Measurements from ENCODE around the gene UBL7. TPM values are rescaled to one million over a fixed set of nuclear protein-coding genes. Genes with fewer than 3 reads are reported as not detected.

Gene UBL7
- total and polyA plus RNA-seq, 2 donors (not counting 1 experiment from before 2014, with no cell fraction given), result 44.4 to 73.9 TPM

GRCh38 chr15:74409225-74409624 lies 51.7 kb downstream of the UBL7 start:
- ChIA-PET CTCF (interaction anchor here (1.3 to 1.5 kb wide), 3 partner anchors 25 to 30 kb away, joined by 3 to 5 read pairs (median 5); no protein-coding TSS in a partner anchor), POLR2A (interaction anchor here (0.7 kb wide), 1 partner anchor 25 kb away, joined by 9 read pairs; no protein-coding TSS in a partner anchor)
- H3K9me3 Mint-ChIP-seq (ENCODE audit: insufficient read depth), result no peaks in the 10 kb centered on the region
- Histone ChIP-seq H3K9me3 (ENCODE audit: control extremely low read depth in 1 of 3, control insufficient read depth in 2 of 3, insufficient read depth in 1 of 3, low read length in 2 of 3) (no peaks in the 10 kb centered on the region), H3K27ac (ENCODE audit: low read length in 2 of 2) (no peak overlapping the region), H3K4me1 (ENCODE audit: control insufficient read depth in 2 of 2, insufficient read depth in 2 of 2, low read length in 2 of 2) (peaks cover 17 to 38% of the 10 kb centered on the region in 2 donors), H3K36me3 (replicated peaks in 1 of 2; ENCODE audit: control extremely low read depth in 1 of 2, control insufficient read depth in 1 of 2, extremely low read depth in 1 of 2, insufficient read depth in 2 of 2, low read length in 1 of 2) (peaks cover 0 to 44% of the 10 kb centered on the region in 2 experiments), H3K79me2 (ENCODE audit: control insufficient read depth, insufficient read depth, low read length) (peaks cover 5% of the 10 kb centered on the region), H3K9ac (ENCODE audit: low read length) (no peak overlapping the region), H3K4me3 (ENCODE audit: control extremely low read depth in 1 of 5, extremely low read depth in 1 of 5, insufficient read depth in 1 of 5, low read depth in 2 of 5, low read length in 4 of 5) (no peak overlapping the region), H2AFZ (ENCODE audit: insufficient read depth, low read depth, low read length, poor library complexity, severe bottlenecking) (no peak overlapping the region), H3K4me2 (replicated peaks; ENCODE audit: low read depth, low read length, poor library complexity, severe bottlenecking) (no peak overlapping the region), H4K20me1 (ENCODE audit: control insufficient read depth, insufficient read depth, low read length, poor library complexity, severe bottlenecking) (peaks cover 7% of the 10 kb centered on the region), H3K27me3 (replicated peaks in 1 of 4; ENCODE audit: control extremely low read depth in 1 of 4, control insufficient read depth in 3 of 4, insufficient read depth in 4 of 4, low read length in 3 of 4) (no peaks in the 10 kb centered on the region)
- ATAC-seq (ENCODE audit: low read depth) (no peak), DNase-seq (no peak)
- intact Hi-C loops (cut with micrococcal nuclease), result no loop called here
- 98% methylated on average over 4 of the region's 7 CpGs for WGBS (ENCODE audit: insufficient coverage)
- no peaks in the 10 kb centered on the region for H3K27me3 Mint-ChIP-seq
- H3K4me1 Mint-ChIP-seq, result peaks cover 42% of the 10 kb centered on the region
- H3K27ac Mint-ChIP-seq, result no peak overlapping the region
- H3K4me3 Mint-ChIP-seq, result no peak overlapping the region
- TF ChIP-seq EZH2 (IDR thresholded peaks at IDR 0.05; ENCODE audit: borderline replicate concordance, insufficient read depth, low read depth, low read length, poor library complexity, severe bottlenecking) (no peak), CTCF (IDR thresholded peaks at IDR 0.05) (no peak)

GRCh38 chr15:74408815-74409214 lies 52.1 kb downstream of the UBL7 start:
- Histone ChIP-seq H3K4me2 (replicated peaks; ENCODE audit: low read depth, low read length, poor library complexity, severe bottlenecking) (no peak overlapping the region), H3K4me1 (ENCODE audit: control insufficient read depth in 2 of 2, insufficient read depth in 2 of 2, low read length in 2 of 2) (peaks cover 22 to 42% of the 10 kb centered on the region in 2 donors), H3K79me2 (ENCODE audit: control insufficient read depth, insufficient read depth, low read length) (peaks cover under 1% of the 10 kb centered on the region), H3K27me3 (replicated peaks in 1 of 4; ENCODE audit: control extremely low read depth in 1 of 4, control insufficient read depth in 3 of 4, insufficient read depth in 4 of 4, low read length in 3 of 4) (no peaks in the 10 kb centered on the region), H2AFZ (ENCODE audit: insufficient read depth, low read depth, low read length, poor library complexity, severe bottlenecking) (no peak overlapping the region), H3K27ac (ENCODE audit: low read length in 2 of 2) (no peak overlapping the region), H3K4me3 (ENCODE audit: control extremely low read depth in 1 of 5, extremely low read depth in 1 of 5, insufficient read depth in 1 of 5, low read depth in 2 of 5, low read length in 4 of 5) (no peak overlapping the region), H3K9ac (ENCODE audit: low read length) (no peak overlapping the region), H3K9me3 (ENCODE audit: control extremely low read depth in 1 of 3, control insufficient read depth in 2 of 3, insufficient read depth in 1 of 3, low read length in 2 of 3) (no peaks in the 10 kb centered on the region), H4K20me1 (ENCODE audit: control insufficient read depth, insufficient read depth, low read length, poor library complexity, severe bottlenecking) (peaks cover 7% of the 10 kb centered on the region), H3K36me3 (replicated peaks in 1 of 2; ENCODE audit: control extremely low read depth in 1 of 2, control insufficient read depth in 1 of 2, extremely low read depth in 1 of 2, insufficient read depth in 2 of 2, low read length in 1 of 2) (peaks cover 0 to 40% of the 10 kb centered on the region in 2 experiments)
- intact Hi-C loops (cut with micrococcal nuclease), result no loop called here
- TF ChIP-seq CTCF (IDR thresholded peaks at IDR 0.05) (no peak), EZH2 (IDR thresholded peaks at IDR 0.05; ENCODE audit: borderline replicate concordance, insufficient read depth, low read depth, low read length, poor library complexity, severe bottlenecking) (no peak)
- WGBS (ENCODE audit: insufficient coverage), result no CpG with 5 or more reads among the region's 7 CpGs
- ATAC-seq (ENCODE audit: low read depth) (no peak), DNase-seq (no peak)
- Mint-ChIP-seq H3K27ac (peak overlapping the region; percentile 73), H3K27me3 (no peaks in the 10 kb centered on the region), H3K4me1 (peaks cover 46% of the 10 kb centered on the region), H3K4me3 (no peak overlapping the region), H3K9me3 (ENCODE audit: insufficient read depth) (no peaks in the 10 kb centered on the region)
- POLR2A ChIA-PET, result no interaction called here
- CTCF ChIA-PET, result interaction anchor here (1.3 to 1.5 kb wide), 3 partner anchors 24 to 30 kb away, joined by 3 to 5 read pairs (median 5); no protein-coding TSS in a partner anchor

Data from B cell (primary cell).